ENCODE measurements around the gene EBF3. TPM values are rescaled to one million over a fixed set of nuclear protein-coding genes. Genes with fewer than 3 reads are reported as not detected.

EBF3 gene
- total RNA-seq, 1 donor from 2014 or later: 28.6 TPM

- DNase-seq (ENCODE audit: low spot score): no peak
Measured at GRCh38 chr10:129893104-129894089, 70.7 kb downstream of the EBF3 start.

GRCh38 chr10:129892548-129893052, 71.5 kb downstream of the EBF3 start:
- DNase-seq (ENCODE audit: low spot score): no peak

GRCh38 chr10:129891806-129892205, 72.3 kb downstream of the EBF3 start:
- DNase-seq (ENCODE audit: low spot score): no peak

- DNase-seq (ENCODE audit: low spot score): no peak
Measured at GRCh38 chr10:129890170-129890569, 73.9 kb downstream of the EBF3 start.

- DNase-seq (ENCODE audit: low spot score): no peak
Measured at GRCh38 chr10:129888784-129889616, 75.1 kb downstream of the EBF3 start.

- DNase-seq (ENCODE audit: low spot score): no peak
Measured at GRCh38 chr10:129887986-129888783, 75.9 kb downstream of the EBF3 start.

GRCh38 chr10:129887381-129887905, 76.6 kb downstream of the EBF3 start:
- no peak for DNase-seq (ENCODE audit: low spot score)

GRCh38 chr10:129886263-129886662, 77.8 kb downstream of the EBF3 start:
- no peak for DNase-seq (ENCODE audit: low spot score)

GRCh38 chr10:129885526-129885925, 78.5 kb downstream of the EBF3 start:
- no peak for DNase-seq (ENCODE audit: low spot score)

GRCh38 chr10:129884398-129885078, 79.5 kb downstream of the EBF3 start:
- DNase-seq (ENCODE audit: low spot score): no peak

- DNase-seq (ENCODE audit: low spot score): no peak
Measured at GRCh38 chr10:129883626-129884397, 80.3 kb downstream of the EBF3 start.

- no peak for DNase-seq (ENCODE audit: low spot score)
Measured at GRCh38 chr10:129883029-129883428, 81.0 kb downstream of the EBF3 start.

- DNase-seq (ENCODE audit: low spot score): no peak
Measured at GRCh38 chr10:129882291-129883010, 81.6 kb downstream of the EBF3 start.

GRCh38 chr10:129881641-129882040, 82.4 kb downstream of the EBF3 start:
- DNase-seq (ENCODE audit: low spot score): no peak

GRCh38 chr10:129880191-129880870, 83.7 kb downstream of the EBF3 start:
- DNase-seq (ENCODE audit: low spot score): no peak

GRCh38 chr10:129879655-129880054, 84.4 kb downstream of the EBF3 start:
- DNase-seq (ENCODE audit: low spot score): no peak

- DNase-seq (ENCODE audit: low spot score): no peak
Measured at GRCh38 chr10:129878835-129879234, 85.2 kb downstream of the EBF3 start.

GRCh38 chr10:129877773-129878371, 86.2 kb downstream of the EBF3 start:
- no peak for DNase-seq (ENCODE audit: low spot score)
